GM21381 (cell line): Measurements from ENCODE around the gene WDR45.
A peak's percentile ranks its signal among the peaks of the same experiment; 100 is the strongest.

Experiments used
- ATAC-seq: cut with Tn5 transposase; IDR thresholded peaks from one replicate; pipeline ENCODE4 v1.9.1; 2021; ENCODE audit warnings: mild to moderate bottlenecking, moderate library complexity; ENCODE audit not compliant: unreplicated experiment

WDR45 gene

GRCh38 chrX:49075347-49075746 lies 4.3 kb downstream of the WDR45 start:
- no peak for ATAC-seq

DNA sequence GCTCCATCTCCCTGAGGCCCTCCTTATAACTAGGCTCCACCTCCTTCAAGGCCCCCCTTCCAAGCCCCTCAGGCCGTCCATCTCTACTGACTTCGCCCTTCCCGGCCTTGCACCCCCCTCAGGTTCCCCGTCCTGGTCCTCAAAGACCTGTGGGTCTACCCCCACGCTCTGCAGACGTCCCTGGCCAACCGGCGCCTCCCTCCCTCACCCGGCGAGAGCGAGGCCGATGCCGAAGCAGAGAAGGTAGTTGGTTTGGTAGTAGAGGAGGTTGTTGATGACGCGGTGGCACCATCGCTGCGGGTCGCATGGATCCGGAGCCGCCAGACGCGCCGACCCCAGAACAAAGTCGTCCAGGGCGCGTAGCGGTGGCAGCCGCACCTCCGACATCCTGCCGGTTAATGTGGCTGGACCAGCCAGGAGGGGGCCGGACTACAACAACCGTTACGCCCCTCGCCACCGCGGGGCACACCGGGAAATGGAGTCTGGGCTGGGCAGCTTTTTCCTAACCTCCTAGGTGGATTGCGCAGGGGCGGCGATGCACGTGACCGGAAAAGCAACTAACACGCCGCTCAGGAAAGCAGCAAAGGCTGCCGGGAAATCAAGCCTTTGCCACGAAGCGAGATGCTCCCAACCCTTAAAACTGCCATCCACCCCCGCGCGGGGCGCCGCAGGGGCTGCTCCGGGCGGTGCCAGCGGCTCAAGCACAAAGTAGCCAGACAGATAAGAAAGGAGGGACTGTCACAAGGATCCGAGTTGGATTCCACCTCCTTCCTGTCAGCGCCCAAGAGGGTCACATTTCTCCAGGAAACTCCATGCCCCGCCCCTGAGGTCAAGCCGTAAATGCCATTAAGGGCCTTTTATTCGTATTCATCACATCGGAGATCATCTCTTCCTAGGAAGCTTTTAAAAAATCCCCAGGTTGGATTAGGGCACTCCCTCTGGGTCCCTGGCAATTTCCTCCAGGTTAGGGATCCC lies 5.8 kb downstream of the WDR45 start, which contains the start of gene PRAF2:
PRAF2 (minus strand) TSS at position 402 of the 975 bp plus-strand sequence; CDS start at position 387, 15 bp downstream.
- ATAC-seq: peak; percentile 91

DNA sequence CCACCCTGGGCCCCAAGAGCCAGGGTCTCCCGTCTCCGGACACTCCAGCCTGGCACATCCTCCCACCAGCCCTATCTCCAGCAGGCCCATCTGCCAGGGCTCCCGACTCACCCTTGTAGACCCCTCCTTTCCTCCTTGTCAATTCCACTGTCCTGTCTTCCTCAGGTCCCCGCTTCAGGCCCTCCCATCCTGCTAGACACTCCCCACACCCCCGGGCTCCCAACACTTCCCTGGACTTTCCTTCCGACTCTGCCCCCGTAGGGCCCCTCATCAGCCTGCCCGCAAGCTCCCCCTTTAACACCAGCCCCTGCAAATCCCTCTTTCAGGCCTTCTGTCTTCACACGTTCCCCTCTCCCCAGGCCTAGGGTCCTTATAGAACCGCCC lies 7.0 kb downstream of the WDR45 start:
- no peak for ATAC-seq

DNA sequence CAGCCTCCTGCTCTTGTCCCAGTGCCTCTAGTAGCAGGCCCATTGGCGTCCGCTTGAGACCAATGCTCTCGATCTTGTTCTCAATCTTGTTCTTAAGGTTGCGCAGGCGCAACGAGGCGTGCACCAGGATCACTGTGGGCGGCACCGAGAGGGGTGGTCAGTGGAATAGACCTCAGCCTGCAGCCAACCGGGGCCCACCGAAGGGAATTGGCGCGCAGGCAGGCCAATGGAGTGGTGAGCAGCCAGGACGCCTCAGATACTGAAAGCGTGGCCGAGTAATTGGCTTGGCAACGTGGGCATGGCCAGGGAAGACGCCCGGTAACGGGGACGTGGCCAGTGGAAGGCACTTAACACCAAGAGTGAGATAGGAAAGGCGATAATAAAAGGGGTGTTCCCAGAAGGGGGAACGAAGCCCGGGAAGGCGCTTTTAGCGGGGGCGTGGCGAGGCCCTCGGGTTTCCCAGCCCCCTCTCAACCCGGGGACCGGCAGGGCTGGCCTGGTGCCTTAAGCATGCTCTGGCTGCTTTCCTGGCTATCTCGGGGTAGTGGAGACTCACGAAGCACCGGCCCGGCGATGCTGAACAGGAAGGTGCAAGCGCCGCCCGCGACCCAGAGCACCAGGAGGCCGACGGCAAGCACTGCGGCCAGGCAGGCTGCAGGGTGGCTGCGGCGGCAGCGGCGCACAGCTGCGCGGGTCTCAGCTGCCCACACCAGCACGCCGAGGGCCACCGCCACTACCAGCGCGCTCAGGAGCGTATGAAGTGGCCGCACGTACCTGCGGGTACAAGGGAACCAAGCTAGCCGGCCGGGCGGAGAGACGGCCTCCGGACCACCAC lies 7.6 kb downstream of the WDR45 start:
- no peak for ATAC-seq

DNA sequence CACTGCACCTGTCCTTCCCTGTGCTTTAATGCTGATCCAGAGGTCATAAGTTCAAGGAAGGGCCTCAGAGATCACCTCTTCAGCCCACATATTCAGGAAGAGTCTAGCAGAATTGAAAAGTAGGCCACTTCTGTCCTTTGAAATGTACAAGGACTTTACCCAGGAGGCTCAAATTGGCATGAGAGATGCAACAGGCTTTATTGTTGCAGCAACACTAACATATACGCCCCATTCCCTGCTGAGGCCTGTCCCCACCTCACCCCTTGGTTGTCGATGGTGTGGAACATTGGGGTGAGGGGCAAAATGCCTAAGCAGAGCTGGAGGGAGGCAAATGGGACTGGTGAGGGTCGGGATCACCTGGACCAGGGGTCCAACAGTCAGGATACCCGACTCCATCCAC lies 8.7 kb downstream of the WDR45 start:
- ATAC-seq: no peak

DNA sequence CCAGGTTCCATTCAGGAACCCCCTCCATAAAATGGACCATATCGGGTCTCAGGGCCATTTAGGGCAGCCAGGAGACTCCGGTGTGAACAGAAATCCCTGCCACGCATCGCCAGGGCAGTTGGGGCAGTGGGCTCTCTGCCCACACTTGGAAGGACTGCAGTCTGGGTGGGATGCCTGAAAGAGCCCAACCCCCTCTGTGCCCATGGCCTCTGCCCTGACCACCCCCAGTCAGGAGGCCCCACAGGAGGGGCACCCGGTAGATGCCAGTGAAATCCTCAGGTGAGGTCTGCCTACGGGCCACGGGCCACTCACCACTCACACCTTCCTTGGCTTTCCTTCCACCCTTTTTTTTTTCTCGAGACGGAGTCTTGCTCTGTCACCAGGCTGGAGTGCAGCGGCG lies 10.6 kb downstream of the WDR45 start:
- ATAC-seq: no peak

- ATAC-seq: no peak
Measured at GRCh38 chrX:49067285-49068120, 12.2 kb downstream of the WDR45 start.

GRCh38 chrX:49066690-49067089 lies 13.0 kb downstream of the WDR45 start:
- ATAC-seq: no peak

DNA sequence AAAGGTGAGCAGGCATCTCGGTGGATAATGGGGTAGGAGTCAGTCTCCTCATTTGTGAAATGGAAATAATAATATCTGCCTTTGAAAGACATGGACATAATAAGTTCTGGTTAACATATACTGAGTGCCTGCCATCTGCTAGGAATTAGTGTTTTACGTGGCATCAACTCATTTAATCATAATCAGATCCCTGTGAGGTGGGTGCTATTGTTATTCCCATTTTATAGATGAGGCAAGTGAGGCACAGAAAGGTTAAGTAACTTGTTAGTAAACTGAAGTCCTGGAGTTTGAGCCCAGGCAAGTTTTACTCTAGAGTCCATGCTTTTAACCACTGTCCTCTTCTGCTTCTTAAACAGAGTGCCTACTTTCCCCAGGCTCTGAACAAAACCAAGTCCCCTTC lies 13.4 kb downstream of the WDR45 start:
- ATAC-seq: no peak

- no peak for ATAC-seq
Measured at GRCh38 chrX:49064735-49065134, 15.0 kb downstream of the WDR45 start.

- ATAC-seq: no peak
Measured at GRCh38 chrX:49064303-49064702, 15.4 kb downstream of the WDR45 start.

- no peak for ATAC-seq
Measured at GRCh38 chrX:49063715-49064114, 16.0 kb downstream of the WDR45 start.

DNA sequence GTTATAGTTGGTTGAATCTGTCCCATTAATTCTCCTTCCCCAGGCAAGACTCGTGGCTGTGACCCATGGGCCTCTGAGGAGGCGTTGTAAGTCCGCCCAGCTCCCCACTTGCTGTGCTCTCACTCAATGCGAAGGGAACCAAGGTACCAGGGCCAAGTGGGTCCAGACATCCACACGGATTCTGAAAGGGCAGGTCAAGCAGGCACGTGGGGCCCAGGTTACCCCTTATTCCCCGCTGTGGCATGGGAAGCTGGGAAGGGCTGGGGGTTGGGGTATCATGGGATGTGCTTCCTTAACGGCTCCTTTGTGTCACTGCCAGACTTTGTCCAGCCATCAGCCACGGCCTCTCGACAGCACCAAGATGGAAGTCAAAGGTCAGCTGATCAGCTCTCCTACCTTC lies 17.8 kb downstream of the WDR45 start:
- no peak for ATAC-seq

GRCh38 chrX:49061490-49061889 lies 18.2 kb downstream of the WDR45 start:
- ATAC-seq: no peak

GRCh38 chrX:49060914-49061313 lies 18.8 kb downstream of the WDR45 start:
- ATAC-seq: no peak

DNA sequence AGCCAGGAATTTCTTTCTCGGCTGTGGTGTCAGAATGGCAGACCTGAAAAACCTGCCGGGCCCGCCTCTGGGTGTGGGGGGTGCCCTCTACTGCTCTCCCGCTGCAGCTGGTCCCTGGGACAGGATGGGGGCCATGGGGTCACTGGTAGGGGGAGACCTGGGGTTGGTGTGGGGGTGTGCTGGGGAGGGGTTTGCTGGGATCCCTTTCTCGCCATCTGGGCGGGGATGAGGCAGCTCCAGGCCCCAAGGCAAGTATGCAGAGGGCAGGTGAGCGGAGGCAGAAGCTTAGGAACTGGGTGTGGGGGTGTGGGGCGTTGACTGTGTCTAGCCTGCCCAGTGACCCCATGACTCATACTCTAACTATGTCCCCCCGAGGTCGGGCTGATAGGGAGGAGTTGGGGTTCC lies 20.0 kb downstream of the WDR45 start:
- no peak for ATAC-seq

DNA sequence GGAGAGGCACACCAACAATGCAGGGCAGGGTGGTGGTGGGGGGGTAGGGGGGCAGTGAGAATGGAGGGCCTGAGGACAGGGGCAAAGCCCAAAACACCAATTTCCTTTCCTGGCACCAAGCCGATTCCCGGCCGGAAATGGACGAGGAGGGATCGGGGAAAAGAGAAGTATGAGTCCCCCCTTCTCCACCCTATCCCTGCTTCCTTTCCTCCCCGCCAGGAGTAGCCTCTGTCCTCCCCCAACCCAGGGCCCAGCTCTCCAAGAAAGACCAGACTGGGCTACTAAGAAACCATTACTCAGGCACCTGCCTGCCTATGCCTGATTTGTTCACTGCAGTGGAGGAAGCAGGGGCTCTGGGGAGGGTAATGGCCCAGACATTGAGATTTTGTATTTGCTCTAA lies 20.5 kb downstream of the WDR45 start:
- no peak for ATAC-seq

GRCh38 chrX:49058794-49059193 lies 20.9 kb downstream of the WDR45 start, which contains the start of gene CCDC120:
CCDC120 (plus strand) TSS chrX:49058999; CDS start chrX:49062042, 3,043 bp downstream.
- ATAC-seq: no peak

DNA sequence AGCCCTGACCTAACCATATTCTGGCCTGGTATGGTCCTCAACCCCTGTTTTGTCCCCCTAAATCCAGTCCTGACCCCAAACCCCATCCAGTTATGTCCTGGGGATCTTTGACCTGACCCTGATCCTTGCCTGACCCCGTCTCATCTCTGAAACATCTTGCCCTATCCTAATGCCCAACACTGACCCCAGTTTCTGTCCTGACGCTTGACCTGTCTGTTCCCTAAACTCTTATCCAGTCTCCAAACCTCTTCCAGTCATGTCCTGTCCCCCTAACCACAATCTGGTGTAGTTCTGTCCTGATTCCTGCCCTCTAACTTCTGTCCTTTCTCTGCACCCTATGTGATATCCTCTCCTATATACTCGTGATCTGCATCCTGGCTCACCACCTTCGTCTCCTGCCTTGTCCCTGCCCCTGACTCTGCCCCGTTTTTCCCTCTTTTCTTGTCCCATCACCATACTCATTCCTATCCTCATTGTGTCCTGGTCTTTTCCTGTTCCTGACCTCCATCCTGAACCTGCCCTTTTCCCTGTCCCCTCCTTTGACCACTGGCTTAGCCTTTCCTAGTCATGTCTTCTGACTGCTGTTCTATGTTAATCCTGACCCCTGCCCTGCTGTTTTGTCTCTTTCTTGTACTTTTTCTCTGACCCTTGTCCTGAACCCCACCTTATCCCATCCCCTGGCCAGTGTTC lies 25.5 kb downstream of the WDR45 start:
- ATAC-seq: no peak
